GM20431 (cell line): ENCODE results near the gene BCKDHA.
"Not testable (repeated sequence)": the region's sequence is repeated elsewhere in the genome, so short reads cannot be mapped to it uniquely, and the experiment has no call there.

Source experiments
- in situ Hi-C: fragments of 300-500 bp; cut with MseI, MboI; formaldehyde crosslinking; loops from one replicate; pipeline ENCODE4 v1.15.0; 2020; ENCODE audit warnings: low sequenced_read_pairs; ENCODE audit not compliant: unreplicated experiment

The BCKDHA gene

GRCh38 chr19:41422955-41423354, 25.3 kb downstream of the BCKDHA start:
- in situ Hi-C loops, result no loop called here

DNA sequence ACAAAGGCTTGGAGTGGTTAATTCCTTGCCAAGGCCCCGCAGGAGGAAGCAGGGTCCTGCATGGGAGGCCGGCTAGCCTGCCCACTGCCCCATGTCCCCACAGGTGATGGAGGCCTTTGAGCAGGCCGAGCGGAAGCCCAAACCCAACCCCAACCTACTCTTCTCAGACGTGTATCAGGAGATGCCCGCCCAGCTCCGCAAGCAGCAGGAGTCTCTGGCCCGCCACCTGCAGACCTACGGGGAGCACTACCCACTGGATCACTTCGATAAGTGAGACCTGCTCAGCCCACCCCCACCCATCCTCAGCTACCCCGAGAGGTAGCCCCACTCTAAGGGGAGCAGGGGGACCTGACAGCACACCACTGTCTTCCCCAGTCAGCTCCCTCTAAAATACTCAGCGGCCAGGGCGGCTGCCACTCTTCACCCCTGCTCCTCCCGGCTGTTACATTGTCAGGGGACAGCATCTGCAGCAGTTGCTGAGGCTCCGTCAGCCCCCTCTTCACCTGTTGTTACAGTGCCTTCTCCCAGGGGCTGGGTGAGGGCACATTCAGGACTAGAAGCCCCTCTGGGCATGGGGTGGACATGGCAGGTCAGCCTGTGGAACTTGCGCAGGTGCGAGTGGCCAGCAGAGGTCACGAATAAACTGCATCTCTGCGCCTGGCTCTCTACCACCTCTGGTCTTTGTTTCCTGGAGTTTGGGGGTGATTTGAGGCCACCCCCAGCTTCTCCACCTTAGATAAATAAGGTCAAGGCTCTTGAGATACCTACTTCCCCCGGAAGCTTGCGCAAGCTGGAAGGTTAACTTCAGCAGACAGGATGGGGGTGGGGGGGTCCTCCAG, 26.9 kb downstream of the BCKDHA start:
- in situ Hi-C loops, result no loop called here

DNA sequence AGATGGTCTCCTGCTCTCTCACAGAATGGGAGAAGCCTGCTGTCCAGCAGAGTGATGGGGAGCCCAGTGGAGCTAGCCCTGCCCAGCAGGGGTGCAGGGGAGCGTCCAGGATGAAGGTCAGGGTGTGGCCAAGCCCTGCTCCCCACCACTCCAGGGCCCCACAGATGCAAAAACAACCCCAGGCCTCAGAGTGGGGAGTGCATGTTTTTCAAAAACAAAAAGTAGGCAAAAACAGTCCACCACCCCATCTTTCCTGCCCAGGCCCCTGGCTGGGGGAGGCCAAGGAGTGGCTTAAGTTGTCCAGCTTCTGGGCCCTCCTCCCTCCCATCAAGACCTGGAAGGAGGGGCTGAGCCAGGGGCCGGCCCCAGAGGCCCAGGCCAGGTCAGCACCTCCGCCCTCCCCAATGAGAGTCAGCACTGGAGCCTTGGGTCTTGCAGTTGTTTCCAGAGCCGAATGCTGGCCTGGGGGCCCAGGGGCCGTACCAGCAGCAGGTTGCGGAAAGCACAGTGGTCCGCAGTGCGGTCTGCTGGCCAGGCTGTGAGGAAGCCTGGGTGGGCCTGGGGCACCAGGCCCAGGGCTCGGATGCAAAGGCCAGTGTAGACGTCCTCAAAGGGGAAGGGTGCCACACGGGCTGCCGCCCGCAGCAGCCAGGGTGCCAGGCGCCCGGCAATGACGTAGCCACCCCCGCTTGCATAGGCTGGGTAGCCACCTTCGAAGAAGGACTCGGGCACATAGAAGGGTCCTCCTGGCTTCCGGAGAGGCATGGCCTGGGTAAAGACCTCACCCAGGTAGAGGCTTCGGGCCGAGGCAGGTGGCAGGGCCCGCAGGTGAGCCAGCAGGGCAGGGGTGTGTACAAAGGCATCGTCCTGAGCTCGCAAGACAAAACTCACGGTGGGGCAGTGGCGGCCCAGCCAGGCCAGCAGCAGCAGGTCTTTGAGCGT, 27.8 kb downstream of the BCKDHA start:
- in situ Hi-C loops, result no loop called here

- in situ Hi-C loops, result no loop called here
Observed at GRCh38 chr19:41426116-41426841, 28.7 kb downstream of the BCKDHA start.

- in situ Hi-C loops, result no loop called here
Observed at GRCh38 chr19:41426952-41427646, 29.5 kb downstream of the BCKDHA start, which contains the start of gene B3GNT8. TSS of gene B3GNT8 (minus strand) at chr19:41427374. CDS start at chr19:41426778, 596 bp downstream.

DNA sequence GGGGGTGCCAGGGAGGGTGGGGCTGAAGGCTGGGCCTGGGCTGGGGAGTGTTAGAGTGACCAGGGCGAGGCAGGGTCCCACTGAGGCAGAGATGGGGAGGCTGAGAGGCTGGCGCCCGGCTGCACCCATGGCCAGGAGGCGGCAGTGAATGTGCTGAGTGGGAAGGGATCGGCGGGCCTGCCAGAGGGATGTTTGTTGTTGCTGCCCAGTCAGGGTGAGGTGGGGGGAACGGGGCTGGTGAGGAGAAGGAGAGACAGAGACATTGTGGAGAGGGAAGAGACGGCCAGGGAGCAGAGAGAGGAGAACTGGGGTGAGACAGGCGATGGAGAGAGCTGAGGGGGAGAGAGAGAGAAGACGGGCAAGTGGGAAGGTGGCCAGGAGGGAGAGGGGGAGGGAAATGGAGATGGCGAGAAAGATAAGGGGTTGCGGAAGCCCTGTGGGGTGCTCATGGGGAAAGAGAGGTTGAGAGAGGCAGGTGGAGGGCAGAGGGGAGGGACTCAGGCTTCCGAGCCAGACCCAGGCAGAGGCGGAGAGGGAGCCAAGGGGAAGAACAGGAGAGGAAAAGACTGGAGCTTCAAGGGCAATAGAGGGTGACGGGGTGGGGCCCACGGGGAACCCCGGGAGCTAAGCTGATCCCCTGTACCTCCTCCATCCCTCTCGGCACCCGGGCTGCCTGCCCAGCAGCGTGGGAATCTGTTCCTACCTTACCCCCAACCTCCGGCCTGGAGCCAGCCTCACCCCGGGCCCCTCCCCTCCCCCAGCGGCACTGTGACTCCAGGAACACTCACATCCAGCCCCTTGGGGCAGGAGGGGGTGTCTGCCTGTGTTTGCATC, 30.2 kb downstream of the BCKDHA start:
- in situ Hi-C loops, result no loop called here

- in situ Hi-C loops, result no loop called here
Observed at GRCh38 chr19:41428481-41428859, 30.9 kb downstream of the BCKDHA start.

GRCh38 chr19:41430922-41431321, 33.3 kb downstream of the BCKDHA start:
- in situ Hi-C loops, result no loop called here

DNA sequence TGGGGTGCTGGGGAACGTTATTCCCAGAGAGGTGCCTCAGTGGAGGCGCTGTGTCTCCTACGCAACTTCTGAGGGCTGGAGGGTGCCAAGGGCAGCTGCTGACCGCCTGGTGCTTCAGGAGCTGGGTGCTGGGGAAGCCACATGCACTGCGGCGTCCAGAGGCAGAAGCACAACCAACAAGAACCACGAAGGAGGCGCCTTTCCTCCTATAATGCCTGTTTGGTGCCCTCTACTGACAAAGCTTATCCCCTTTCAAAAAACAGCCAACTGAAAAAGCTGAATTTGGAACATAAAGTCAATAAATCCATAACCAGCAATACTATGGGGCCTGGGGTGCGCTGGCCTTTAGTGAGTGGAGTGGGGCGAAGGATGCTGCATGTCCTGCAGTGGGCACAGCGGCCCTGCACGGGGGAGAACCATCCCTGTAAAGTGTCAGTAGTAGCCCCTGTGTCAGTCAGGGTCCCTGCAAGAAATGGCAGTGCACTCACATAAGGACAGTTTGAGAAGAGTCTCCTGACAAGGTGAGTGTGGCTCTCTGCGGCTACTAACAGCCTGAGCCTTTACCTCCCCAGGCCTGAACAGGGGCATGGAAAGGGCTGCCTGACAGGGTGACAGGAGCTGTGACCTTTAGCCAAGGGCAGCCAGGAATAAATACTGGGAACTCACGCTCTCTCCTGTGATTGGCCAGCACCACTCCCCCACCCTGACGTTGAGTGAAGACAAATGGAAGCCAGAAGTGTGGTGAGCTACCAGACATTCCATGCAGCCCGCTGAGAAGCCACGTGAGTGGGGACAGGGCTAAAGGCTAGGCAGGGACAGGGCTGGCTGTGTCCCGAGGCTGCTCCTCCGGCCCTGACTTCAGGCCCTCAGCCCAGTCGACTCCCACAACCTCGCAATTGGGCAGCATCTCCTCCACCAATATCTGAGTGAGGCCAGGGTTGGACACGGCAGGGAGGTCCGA, 34.1 kb downstream of the BCKDHA start:
- in situ Hi-C loops, result no loop called here

- in situ Hi-C loops, result no loop called here
Observed at GRCh38 chr19:41433171-41433570, 35.6 kb downstream of the BCKDHA start.

GRCh38 chr19:41434450-41434849, 36.8 kb downstream of the BCKDHA start:
- in situ Hi-C loops, result no loop called here

DNA sequence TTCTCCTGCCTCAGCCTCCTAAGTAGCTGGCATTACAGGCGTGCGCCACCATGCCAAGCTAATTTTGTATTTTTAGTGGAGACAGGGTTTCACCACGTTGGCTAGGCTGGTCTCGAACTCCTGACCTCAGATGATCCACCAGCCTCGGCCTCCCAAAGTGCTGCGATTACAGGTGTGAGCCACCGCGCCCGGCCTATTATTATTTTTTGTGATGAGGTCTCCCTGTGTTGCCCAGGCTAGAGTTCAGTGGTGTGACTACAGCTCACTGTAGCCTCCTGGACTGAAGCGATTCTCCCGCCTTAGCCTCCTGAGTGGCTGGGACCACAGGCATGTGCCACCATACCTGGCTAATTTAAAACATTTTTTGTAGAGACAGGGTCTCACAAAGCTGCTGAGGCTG, 37.8 kb downstream of the BCKDHA start:
- in situ Hi-C loops, result not testable (repeated sequence)

DNA sequence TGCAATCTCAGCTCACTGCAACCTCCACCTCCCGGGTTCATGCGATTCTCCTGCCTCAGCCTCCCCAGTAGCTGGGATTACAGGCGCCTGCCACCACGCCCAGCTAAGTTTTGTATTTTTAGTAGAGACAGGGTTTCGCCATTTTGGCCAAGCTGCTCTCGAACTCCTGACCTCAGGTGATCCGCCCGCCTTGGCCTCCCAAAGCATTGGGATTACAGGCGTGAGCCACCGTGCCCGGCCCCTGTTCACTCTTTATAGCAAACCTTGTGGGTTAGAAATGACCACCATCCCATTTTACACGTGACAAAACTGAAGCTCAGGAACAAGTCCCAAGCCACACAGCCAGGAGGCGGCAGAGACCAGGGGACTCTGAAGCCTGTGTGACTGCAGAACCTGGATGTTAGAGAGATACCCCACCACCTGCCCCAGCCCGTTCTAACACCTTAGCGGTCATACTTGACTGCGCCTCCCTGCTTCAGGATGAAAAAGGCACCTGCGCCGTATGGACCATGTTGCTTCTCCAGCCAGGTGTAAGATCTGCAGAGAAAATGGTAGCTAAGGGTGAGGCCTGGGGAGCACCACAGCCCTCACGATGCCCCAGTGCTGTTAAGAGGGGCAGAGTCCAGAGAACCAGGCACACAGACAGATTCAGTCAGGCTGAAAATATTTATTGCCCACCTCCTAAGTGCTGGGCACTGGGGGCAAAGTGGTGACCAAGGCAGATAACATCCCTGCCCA, 38.5 kb downstream of the BCKDHA start:
- in situ Hi-C loops, result no loop called here

DNA sequence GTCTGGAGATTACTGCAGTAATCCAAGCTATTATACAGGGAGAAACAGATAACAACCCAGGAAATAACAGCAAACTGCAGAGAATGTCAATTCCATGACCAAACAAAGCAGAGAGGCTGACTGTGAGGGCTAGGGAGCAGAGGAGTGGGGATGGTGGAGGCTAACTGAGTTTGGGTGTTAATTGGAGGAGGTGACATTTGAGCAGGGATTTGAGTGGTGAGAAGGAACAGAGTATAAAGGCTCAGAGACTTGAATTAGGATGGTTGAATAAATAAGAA, 39.0 kb downstream of the BCKDHA start:
- in situ Hi-C loops, result no loop called here

DNA sequence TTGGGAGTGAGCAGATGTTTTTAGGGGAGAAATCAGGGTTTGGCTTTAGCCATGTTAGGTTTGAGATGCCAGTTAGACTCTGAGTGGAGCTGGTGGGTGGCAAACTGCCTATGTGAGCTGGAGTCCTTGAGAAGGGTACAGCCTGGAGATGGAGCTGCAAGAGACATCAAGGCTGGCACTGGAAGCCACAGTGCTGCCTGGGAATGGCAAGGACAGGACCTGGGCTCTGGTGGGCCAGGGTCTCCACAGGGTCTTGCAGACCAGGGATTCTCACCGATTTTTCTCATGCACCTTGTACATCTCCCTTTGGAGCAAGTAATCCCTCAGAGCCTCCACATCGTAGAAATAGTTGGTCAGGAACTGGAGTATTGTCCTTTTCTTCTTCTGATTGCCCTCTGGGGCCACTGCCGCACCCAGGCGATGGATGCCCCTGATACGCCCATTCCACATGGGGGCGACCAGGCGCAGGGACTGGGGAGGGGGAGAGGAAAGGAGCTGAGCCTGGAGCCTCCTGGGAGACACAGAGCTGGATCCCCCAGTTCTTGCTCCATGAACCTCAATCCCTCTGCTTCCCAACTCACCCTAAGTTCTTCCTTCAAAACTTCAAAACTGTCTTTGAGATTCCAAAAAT, 40.4 kb downstream of the BCKDHA start:
- in situ Hi-C loops, result no loop called here

- in situ Hi-C loops, result loop anchor here (10.0 kb wide), 1 partner anchor 135 kb away; the partner anchor contains the start of gene CEACAM21
Observed at GRCh38 chr19:41439441-41440222, 42.0 kb downstream of the BCKDHA start, which contains the start of gene DMAC2. TSS of gene DMAC2 (minus strand) at chr19:41439912. CDS start at chr19:41439899, 13 bp downstream.
